IMR-90 (cell line): ENCODE data around the gene SMIM44.
A peak's percentile ranks its signal among the peaks of the same experiment; 100 is the strongest.

ENCODE experiments used
- CTCF ChIP-seq: conservative IDR thresholded peaks from 2 replicates; pipeline ENCODE4 v1.5.1; 2012; ENCODE audit warnings: mild to moderate bottlenecking, low read depth, low read length, improper control_type of control experiment
- POLR2A ChIP-seq: IDR thresholded peaks from 2 replicates; pipeline ENCODE4 v1.6.1; 2012; ENCODE audit warnings: mild to moderate bottlenecking, low read depth, low read length
- RAD21 ChIP-seq: IDR thresholded peaks from 2 replicates; pipeline ENCODE4 v1.6.1; 2012; ENCODE audit warnings: low read length, improper control_type of control experiment
- SMC3 ChIP-seq: fragments of 150-350 bp; IDR thresholded peaks from 2 replicates; pipeline ENCODE4 v1.6.1; 2016; ENCODE audit warnings: low read depth, mild to moderate bottlenecking, antibody characterized with exemption, low read length, moderate library complexity
- USF2 ChIP-seq: fragments of 150-350 bp; IDR thresholded peaks from 2 replicates; pipeline ENCODE4 v1.6.1; 2017; ENCODE audit warnings: mild to moderate bottlenecking, antibody characterized with exemption, low read length, low read depth
- TF ChIP-seq, protein P1 (sequence below): fragments of 150-350 bp; IDR thresholded peaks from 2 replicates; pipeline ENCODE4 v1.6.1; 2016; ENCODE audit warnings: low read depth, mild to moderate bottlenecking, low read length, moderate library complexity, borderline replicate concordance

- no peak for TF ChIP-seq CTCF
- TF ChIP-seq RAD21, result no peak
- TF ChIP-seq POLR2A, result peak; percentile 1; the same call in 1 of the 2 replicates
- no peak for TF ChIP-seq SMC3
- TF ChIP-seq, protein P1, sequence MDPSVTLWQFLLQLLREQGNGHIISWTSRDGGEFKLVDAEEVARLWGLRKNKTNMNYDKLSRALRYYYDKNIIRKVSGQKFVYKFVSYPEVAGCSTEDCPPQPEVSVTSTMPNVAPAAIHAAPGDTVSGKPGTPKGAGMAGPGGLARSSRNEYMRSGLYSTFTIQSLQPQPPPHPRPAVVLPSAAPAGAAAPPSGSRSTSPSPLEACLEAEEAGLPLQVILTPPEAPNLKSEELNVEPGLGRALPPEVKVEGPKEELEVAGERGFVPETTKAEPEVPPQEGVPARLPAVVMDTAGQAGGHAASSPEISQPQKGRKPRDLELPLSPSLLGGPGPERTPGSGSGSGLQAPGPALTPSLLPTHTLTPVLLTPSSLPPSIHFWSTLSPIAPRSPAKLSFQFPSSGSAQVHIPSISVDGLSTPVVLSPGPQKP, result no peak
- TF ChIP-seq USF2, result no peak
These were observed 23.2 kb downstream of the SMIM44 start for GRCh38 chr19:3459965-3460582.
